Measurements from ENCODE around the gene SLC35F1.

Gene SLC35F1

DNA sequence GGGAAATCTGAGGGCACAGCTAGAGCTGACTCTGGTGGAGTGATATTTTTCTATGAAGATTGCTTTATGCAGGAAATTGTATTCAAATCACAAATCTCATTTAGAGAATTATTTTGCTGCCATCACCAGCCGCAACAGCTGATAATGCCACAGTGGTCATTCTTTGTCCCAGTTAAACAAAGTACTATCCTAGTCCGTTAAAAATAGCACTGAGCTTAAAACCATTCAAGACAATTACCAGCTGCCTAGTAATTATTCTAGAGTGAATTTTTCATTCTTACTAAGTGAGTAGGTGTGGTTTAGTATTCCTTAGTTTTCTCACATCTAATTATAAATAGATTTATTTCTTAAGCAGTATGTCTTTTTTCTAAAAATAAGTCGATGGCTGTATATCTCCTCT, 190.5 kb downstream of the SLC35F1 start:
- no peaks in the 10 kb centered on the region for H3K27me3 ChIP-seq (ENCODE audit: control insufficient read depth in 2 of 2, insufficient read depth in 2 of 2, low read length in 2 of 2)
- no peaks in the 10 kb centered on the region for H3K4me1 ChIP-seq (ENCODE audit: control insufficient read depth in 2 of 2, insufficient read depth in 2 of 2, low read length in 2 of 2)
- no peak overlapping the region for H3K4me3 ChIP-seq (ENCODE audit: low read length in 2 of 2)
- H3K9me3 ChIP-seq (ENCODE audit: control insufficient read depth in 2 of 2, low read length in 2 of 2) = no peaks in the 10 kb centered on the region
- no peaks in the 10 kb centered on the region for H3K36me3 ChIP-seq (ENCODE audit: control insufficient read depth in 2 of 2, insufficient read depth in 2 of 2, low read length in 2 of 2)
- H3K9ac ChIP-seq (ENCODE audit: low read depth in 1 of 2, low read length in 2 of 2) = no peak overlapping the region
- no peak overlapping the region for H3K27ac ChIP-seq (ENCODE audit: low read depth in 2 of 2, low read length in 2 of 2)

DNA sequence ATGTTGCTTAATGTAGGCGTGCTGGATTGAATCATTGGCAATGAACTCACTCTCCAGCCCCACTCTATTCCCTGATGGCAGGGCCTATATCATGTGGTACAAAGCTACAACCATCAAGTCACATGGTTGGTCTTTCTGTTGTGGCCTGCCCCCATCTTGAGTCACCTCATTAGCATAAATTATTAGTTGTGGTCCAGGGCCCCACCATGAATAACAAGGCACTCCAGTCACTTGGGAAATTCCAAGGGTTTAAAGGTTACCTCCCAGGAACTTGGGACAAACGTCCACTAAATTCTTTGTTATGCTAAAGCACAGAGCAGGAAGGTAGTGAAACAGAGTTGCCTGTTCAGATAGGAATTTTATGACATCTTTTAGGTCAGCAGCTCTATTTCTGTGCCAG, 193.7 kb downstream of the SLC35F1 start:
- Histone ChIP-seq H3K4me1 (ENCODE audit: control insufficient read depth in 2 of 2, insufficient read depth in 2 of 2, low read length in 2 of 2) (no peaks in the 10 kb centered on the region), H3K36me3 (ENCODE audit: control insufficient read depth in 2 of 2, insufficient read depth in 2 of 2, low read length in 2 of 2) (no peaks in the 10 kb centered on the region), H3K27me3 (ENCODE audit: control insufficient read depth in 2 of 2, insufficient read depth in 2 of 2, low read length in 2 of 2) (no peaks in the 10 kb centered on the region), H3K9me3 (ENCODE audit: control insufficient read depth in 2 of 2, low read length in 2 of 2) (no peaks in the 10 kb centered on the region), H3K9ac (ENCODE audit: low read depth in 1 of 2, low read length in 2 of 2) (no peak overlapping the region), H3K27ac (ENCODE audit: low read depth in 2 of 2, low read length in 2 of 2) (no peak overlapping the region), H3K4me3 (ENCODE audit: low read length in 2 of 2) (no peak overlapping the region)

DNA sequence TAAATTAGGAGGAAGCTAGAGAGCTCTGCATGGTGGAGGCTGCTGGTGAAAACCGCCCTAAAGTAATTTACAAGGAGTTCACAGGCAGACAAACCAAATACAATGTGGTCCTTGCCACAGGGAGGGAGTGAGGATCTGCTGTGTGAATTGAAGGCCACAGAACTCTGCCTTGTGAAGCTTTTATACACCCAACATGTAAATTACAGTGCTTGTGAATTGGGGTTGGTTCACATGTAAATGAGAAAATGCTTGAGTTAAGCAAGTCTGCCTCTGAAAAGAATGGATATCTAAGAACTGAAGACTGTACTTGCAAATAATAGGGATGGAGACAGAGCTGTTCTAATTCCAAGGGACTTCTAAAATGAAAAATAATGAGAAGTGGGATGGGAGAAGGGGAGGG, 194.2 kb downstream of the SLC35F1 start:
- H3K27ac ChIP-seq (ENCODE audit: low read depth in 2 of 2, low read length in 2 of 2) = no peak overlapping the region
- H3K27me3 ChIP-seq (ENCODE audit: control insufficient read depth in 2 of 2, insufficient read depth in 2 of 2, low read length in 2 of 2) = no peaks in the 10 kb centered on the region
- H3K9me3 ChIP-seq (ENCODE audit: control insufficient read depth in 2 of 2, low read length in 2 of 2) = no peaks in the 10 kb centered on the region
- H3K9ac ChIP-seq (ENCODE audit: low read depth in 1 of 2, low read length in 2 of 2) = no peak overlapping the region
- H3K4me3 ChIP-seq (ENCODE audit: low read length in 2 of 2) = no peak overlapping the region
- H3K36me3 ChIP-seq (ENCODE audit: control insufficient read depth in 2 of 2, insufficient read depth in 2 of 2, low read length in 2 of 2) = no peaks in the 10 kb centered on the region
- no peaks in the 10 kb centered on the region for H3K4me1 ChIP-seq (ENCODE audit: control insufficient read depth in 2 of 2, insufficient read depth in 2 of 2, low read length in 2 of 2)

DNA sequence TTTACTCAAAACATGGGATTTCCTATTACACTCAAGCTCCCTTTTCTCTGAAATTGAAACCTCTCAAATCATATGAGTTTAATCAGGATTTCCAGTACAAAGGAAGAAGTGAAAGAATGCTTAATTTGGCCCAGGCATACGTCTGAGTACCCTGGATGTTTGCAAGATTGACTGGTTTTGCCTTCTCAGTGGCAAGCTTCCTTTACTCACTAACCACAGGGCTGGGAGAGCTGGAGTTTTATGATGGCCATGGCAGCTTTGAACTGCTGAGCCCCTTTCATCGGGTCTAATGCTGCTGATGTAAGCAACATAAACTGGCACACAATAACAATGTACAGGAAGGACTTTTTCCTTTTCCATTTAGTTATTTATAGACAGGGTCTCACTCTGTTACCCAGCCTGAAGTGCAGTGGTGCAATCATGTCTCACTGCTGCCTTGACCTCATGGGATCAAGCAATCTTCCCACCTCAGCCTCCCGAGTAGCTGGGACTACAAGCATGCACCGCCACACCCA, 194.8 kb downstream of the SLC35F1 start:
- Histone ChIP-seq H3K4me1 (ENCODE audit: control insufficient read depth in 2 of 2, insufficient read depth in 2 of 2, low read length in 2 of 2) (no peaks in the 10 kb centered on the region), H3K9ac (ENCODE audit: low read depth in 1 of 2, low read length in 2 of 2) (no peak overlapping the region), H3K4me3 (ENCODE audit: low read length in 2 of 2) (no peak overlapping the region), H3K36me3 (ENCODE audit: control insufficient read depth in 2 of 2, insufficient read depth in 2 of 2, low read length in 2 of 2) (no peaks in the 10 kb centered on the region), H3K9me3 (ENCODE audit: control insufficient read depth in 2 of 2, low read length in 2 of 2) (no peaks in the 10 kb centered on the region), H3K27ac (ENCODE audit: low read depth in 2 of 2, low read length in 2 of 2) (no peak overlapping the region), H3K27me3 (ENCODE audit: control insufficient read depth in 2 of 2, insufficient read depth in 2 of 2, low read length in 2 of 2) (no peaks in the 10 kb centered on the region)

GRCh38 chr6:118102401-118102800, 195.3 kb downstream of the SLC35F1 start:
- Histone ChIP-seq H3K4me3 (ENCODE audit: low read length in 2 of 2) (no peak overlapping the region), H3K27me3 (ENCODE audit: control insufficient read depth in 2 of 2, insufficient read depth in 2 of 2, low read length in 2 of 2) (no peaks in the 10 kb centered on the region), H3K4me1 (ENCODE audit: control insufficient read depth in 2 of 2, insufficient read depth in 2 of 2, low read length in 2 of 2) (no peaks in the 10 kb centered on the region), H3K9me3 (ENCODE audit: control insufficient read depth in 2 of 2, low read length in 2 of 2) (no peaks in the 10 kb centered on the region), H3K9ac (ENCODE audit: low read depth in 1 of 2, low read length in 2 of 2) (no peak overlapping the region), H3K36me3 (ENCODE audit: control insufficient read depth in 2 of 2, insufficient read depth in 2 of 2, low read length in 2 of 2) (no peaks in the 10 kb centered on the region), H3K27ac (ENCODE audit: low read depth in 2 of 2, low read length in 2 of 2) (no peak overlapping the region)

DNA sequence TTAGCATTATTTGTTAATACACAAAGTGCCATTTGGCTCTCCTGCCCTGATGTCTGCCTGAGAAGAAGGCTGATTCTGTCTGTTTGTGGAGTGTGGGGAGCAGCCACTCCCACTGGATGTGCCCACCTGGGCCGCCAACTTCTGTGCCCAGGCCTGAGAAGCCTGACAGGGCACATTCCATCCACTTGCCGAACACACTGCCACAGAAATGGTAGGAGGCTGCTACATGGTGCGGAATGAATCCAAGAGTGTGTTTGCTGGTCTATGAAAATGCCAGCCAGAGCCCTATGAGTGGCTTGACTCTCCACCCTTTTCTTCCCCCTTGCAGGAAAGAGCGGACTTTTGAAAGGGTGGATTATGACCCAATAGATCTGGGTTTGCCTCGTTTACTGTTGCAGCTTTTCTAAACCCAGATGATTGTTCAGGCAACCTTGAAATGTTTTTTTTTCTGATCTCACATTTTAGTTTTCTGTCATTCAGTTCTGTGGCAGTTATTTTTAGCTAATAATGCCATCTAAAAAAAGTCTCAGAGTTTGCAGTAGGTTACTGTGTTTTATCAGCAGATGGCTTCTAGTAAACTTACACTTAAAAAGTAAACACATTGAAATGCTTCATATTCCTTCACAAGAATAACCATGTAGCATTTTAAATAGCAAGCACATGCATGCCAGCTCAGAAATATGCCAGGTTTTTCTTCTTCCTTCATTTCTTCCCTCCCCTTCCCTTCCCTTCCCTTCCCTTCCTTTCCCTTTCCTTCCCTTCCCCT, 196.5 kb downstream of the SLC35F1 start:
- Histone ChIP-seq H3K27me3 (ENCODE audit: control insufficient read depth in 2 of 2, insufficient read depth in 2 of 2, low read length in 2 of 2) (no peaks in the 10 kb centered on the region), H3K4me3 (ENCODE audit: low read length in 2 of 2) (no peak overlapping the region), H3K9ac (ENCODE audit: low read depth in 1 of 2, low read length in 2 of 2) (no peak overlapping the region), H3K4me1 (ENCODE audit: control insufficient read depth in 2 of 2, insufficient read depth in 2 of 2, low read length in 2 of 2) (no peaks in the 10 kb centered on the region), H3K9me3 (ENCODE audit: control insufficient read depth in 2 of 2, low read length in 2 of 2) (no peaks in the 10 kb centered on the region), H3K36me3 (ENCODE audit: control insufficient read depth in 2 of 2, insufficient read depth in 2 of 2, low read length in 2 of 2) (no peaks in the 10 kb centered on the region), H3K27ac (ENCODE audit: low read depth in 2 of 2, low read length in 2 of 2) (no peak overlapping the region)

GRCh38 chr6:118122161-118122725, 215.2 kb downstream of the SLC35F1 start:
- Histone ChIP-seq H3K27ac (ENCODE audit: low read depth in 2 of 2, low read length in 2 of 2) (no peak overlapping the region), H3K9ac (ENCODE audit: low read depth in 1 of 2, low read length in 2 of 2) (no peak overlapping the region), H3K9me3 (ENCODE audit: control insufficient read depth in 2 of 2, low read length in 2 of 2) (no peaks in the 10 kb centered on the region)

DNA sequence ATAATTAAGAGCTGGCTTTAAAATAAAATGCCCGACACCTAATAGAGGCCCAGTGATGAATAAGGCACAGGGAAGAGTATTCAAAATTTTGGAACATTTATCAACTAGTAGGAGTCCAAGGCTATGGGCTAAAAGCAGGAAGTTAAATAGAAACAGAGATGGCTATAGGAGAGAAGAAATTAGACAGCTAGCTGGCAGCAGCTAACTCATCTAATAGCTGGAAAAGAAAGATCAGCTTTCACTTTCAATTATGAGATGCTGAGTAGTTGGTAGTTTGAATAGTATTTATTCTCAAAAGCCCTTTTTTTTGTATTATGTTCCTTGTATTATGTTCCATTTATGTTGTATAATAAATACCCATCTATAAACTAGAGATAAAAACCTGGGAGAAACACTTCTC, 215.7 kb downstream of the SLC35F1 start:
- H3K36me3 ChIP-seq (ENCODE audit: control insufficient read depth in 2 of 2, insufficient read depth in 2 of 2, low read length in 2 of 2) = no peaks in the 10 kb centered on the region
- H3K9ac ChIP-seq (ENCODE audit: low read depth in 1 of 2, low read length in 2 of 2) = no peak overlapping the region
- H3K4me1 ChIP-seq (ENCODE audit: control insufficient read depth in 2 of 2, insufficient read depth in 2 of 2, low read length in 2 of 2) = no peaks in the 10 kb centered on the region

More at GRCh38 chr6:118122161-118122725, 215.2 kb downstream of the SLC35F1 start:
- no peaks in the 10 kb centered on the region for H3K27me3 ChIP-seq (ENCODE audit: control insufficient read depth in 2 of 2, insufficient read depth in 2 of 2, low read length in 2 of 2)
- H3K36me3 ChIP-seq (ENCODE audit: control insufficient read depth in 2 of 2, insufficient read depth in 2 of 2, low read length in 2 of 2) = no peaks in the 10 kb centered on the region
- H3K4me3 ChIP-seq (ENCODE audit: low read length in 2 of 2) = no peak overlapping the region
- H3K4me1 ChIP-seq (ENCODE audit: control insufficient read depth in 2 of 2, insufficient read depth in 2 of 2, low read length in 2 of 2) = no peaks in the 10 kb centered on the region

GRCh38 chr6:118123503-118124037, 216.5 kb downstream of the SLC35F1 start:
- Histone ChIP-seq H3K27me3 (ENCODE audit: control insufficient read depth in 2 of 2, insufficient read depth in 2 of 2, low read length in 2 of 2) (no peaks in the 10 kb centered on the region), H3K9me3 (ENCODE audit: control insufficient read depth in 2 of 2, low read length in 2 of 2) (no peaks in the 10 kb centered on the region), H3K4me1 (ENCODE audit: control insufficient read depth in 2 of 2, insufficient read depth in 2 of 2, low read length in 2 of 2) (no peaks in the 10 kb centered on the region), H3K36me3 (ENCODE audit: control insufficient read depth in 2 of 2, insufficient read depth in 2 of 2, low read length in 2 of 2) (no peaks in the 10 kb centered on the region), H3K9ac (ENCODE audit: low read depth in 1 of 2, low read length in 2 of 2) (no peak overlapping the region), H3K4me3 (ENCODE audit: low read length in 2 of 2) (no peak overlapping the region), H3K27ac (ENCODE audit: low read depth in 2 of 2, low read length in 2 of 2) (no peak overlapping the region)

More for the DNA sequence above, 215.7 kb downstream of the SLC35F1 start:
- Histone ChIP-seq H3K27me3 (ENCODE audit: control insufficient read depth in 2 of 2, insufficient read depth in 2 of 2, low read length in 2 of 2) (no peaks in the 10 kb centered on the region), H3K27ac (ENCODE audit: low read depth in 2 of 2, low read length in 2 of 2) (no peak overlapping the region), H3K9me3 (ENCODE audit: control insufficient read depth in 2 of 2, low read length in 2 of 2) (no peaks in the 10 kb centered on the region), H3K4me3 (ENCODE audit: low read length in 2 of 2) (no peak overlapping the region)

- no peaks in the 10 kb centered on the region for H3K36me3 ChIP-seq (ENCODE audit: control insufficient read depth in 2 of 2, insufficient read depth in 2 of 2, low read length in 2 of 2)
- no peak overlapping the region for H3K27ac ChIP-seq (ENCODE audit: low read depth in 2 of 2, low read length in 2 of 2)
- H3K9ac ChIP-seq (ENCODE audit: low read depth in 1 of 2, low read length in 2 of 2) = no peak overlapping the region
- no peaks in the 10 kb centered on the region for H3K27me3 ChIP-seq (ENCODE audit: control insufficient read depth in 2 of 2, insufficient read depth in 2 of 2, low read length in 2 of 2)
- no peak overlapping the region for H3K4me3 ChIP-seq (ENCODE audit: low read length in 2 of 2)
- no peaks in the 10 kb centered on the region for H3K4me1 ChIP-seq (ENCODE audit: control insufficient read depth in 2 of 2, insufficient read depth in 2 of 2, low read length in 2 of 2)
- H3K9me3 ChIP-seq (ENCODE audit: control insufficient read depth in 2 of 2, low read length in 2 of 2) = peaks cover 0 to 3% of the 10 kb centered on the region in 2 donors
These were observed 217.8 kb downstream of the SLC35F1 start for GRCh38 chr6:118124851-118125250.

Measured in mucosa of rectum (tissue), 2 donors.